ENCODE data around the gene ITGA7. TPM values are rescaled to one million over a fixed set of nuclear protein-coding genes. Genes with fewer than 3 reads are reported as not detected.

Gene ITGA7
- total RNA-seq, 2 experiments from 2014 or later = 5.5 to 5.6 TPM

- H3K36me3 Mint-ChIP-seq (ENCODE audit: low read depth) = no peaks in the 10 kb centered on the region
- no peak overlapping the region for H3K4me3 Mint-ChIP-seq
- POLR2A ChIA-PET = no interaction called here
- CTCF ChIA-PET = interaction anchor here (1.4 to 1.6 kb wide), 2 partner anchors 9 to 20 kb away, joined by 6 to 9 read pairs; no protein-coding TSS in a partner anchor
- peak; percentile 82 for ATAC-seq
- H3K27ac Mint-ChIP-seq = peak overlapping the region; percentile 32
- peaks cover 10% of the 10 kb centered on the region for H3K4me1 Mint-ChIP-seq
- H3K9me3 Mint-ChIP-seq (ENCODE audit: low read depth) = no peaks in the 10 kb centered on the region
- H3K27me3 Mint-ChIP-seq = peaks cover 12% of the 10 kb centered on the region
- DNase-seq = peak; percentile 27
- intact Hi-C loops (cut with DNase I, micrococcal nuclease) = no loop called here
Observed at GRCh38 chr12:55636116-55636655, 71.5 kb downstream of the ITGA7 start.

Other genes starting within 250 kb of the ITGA7 start
- not detected for gene OR6C70, start 237.8 kb downstream of the ITGA7 start, total RNA-seq
- gene OR6C68, start 215.5 kb downstream of the ITGA7 start, total RNA-seq = not detected
- not detected for gene OR6C4, start 158.3 kb downstream of the ITGA7 start, total RNA-seq
- not detected for gene OR2AP1, start 135.4 kb downstream of the ITGA7 start, total RNA-seq
- gene OR10P1, start 71.0 kb downstream of the ITGA7 start, total RNA-seq = not detected
- 100 to 1,000 TPM; 107 to 115 TPM for gene BLOC1S1, start 8.1 kb upstream of the ITGA7 start, total RNA-seq
- 10 to 100 TPM in 1 of 2 experiments, 1 to 10 TPM in 1; 9.6 to 12.2 TPM for gene RDH5, start 12.5 kb upstream of the ITGA7 start, total RNA-seq
- gene CD63, start 21.1 kb upstream of the ITGA7 start, total RNA-seq = 100 to 1,000 TPM; 113 to 122 TPM
- gene GDF11, start 35.2 kb upstream of the ITGA7 start, total RNA-seq = 1 to 10 TPM; 7.5 to 9.5 TPM
- gene SARNP, start 109.8 kb upstream of the ITGA7 start, total RNA-seq = 100 to 1,000 TPM; 111 to 114 TPM
- 10 to 100 TPM; 29.4 to 35.6 TPM for gene ORMDL2, start 110.1 kb upstream of the ITGA7 start, total RNA-seq
- gene DNAJC14, start 121.7 kb upstream of the ITGA7 start, total RNA-seq = 10 to 100 TPM; 29.9 to 31.1 TPM
- gene MMP19, start 135.0 kb upstream of the ITGA7 start, total RNA-seq = not detected
- gene PYM1, start 220.0 kb upstream of the ITGA7 start, total RNA-seq = 10 to 100 TPM; 24.6 to 30.2 TPM
- 100 to 1,000 TPM; 341 to 385 TPM for gene DGKA, start 223.3 kb upstream of the ITGA7 start, total RNA-seq

All from activated CD4-positive, alpha-beta T cell treated with anti-CD3 and anti-CD28 coated beads for 36 hours (primary cell).